ELR (cell line): ENCODE results near the gene SLC2A6.
A peak's percentile ranks its signal among the peaks of the same experiment; 100 is the strongest.

ENCODE experiments used
- DNase-seq: peaks from one replicate; pipeline ENCODE4 v3.0.0-alpha.2; 2015; ENCODE audit warnings: low read depth

The SLC2A6 gene

GRCh38 chr9:133515615-133516255, 36.8 kb upstream of the SLC2A6 start:
- no peak for DNase-seq

GRCh38 chr9:133515240-133515610, 36.3 kb upstream of the SLC2A6 start:
- no peak for DNase-seq

- no peak for DNase-seq
Measured at GRCh38 chr9:133514460-133515239, 35.8 kb upstream of the SLC2A6 start.

- DNase-seq, result no peak
Measured at GRCh38 chr9:133513214-133514100, 34.6 kb upstream of the SLC2A6 start.

GRCh38 chr9:133512253-133513213, 33.6 kb upstream of the SLC2A6 start:
- no peak for DNase-seq

GRCh38 chr9:133511607-133512006, 32.7 kb upstream of the SLC2A6 start:
- no peak for DNase-seq

GRCh38 chr9:133510926-133511505, 32.1 kb upstream of the SLC2A6 start:
- DNase-seq, result no peak

GRCh38 chr9:133509179-133510083, 30.5 kb upstream of the SLC2A6 start:
- peak; percentile 33 for DNase-seq

GRCh38 chr9:133508046-133508445, 29.1 kb upstream of the SLC2A6 start:
- no peak for DNase-seq

- DNase-seq, result no peak
Measured at GRCh38 chr9:133507246-133507965, 28.5 kb upstream of the SLC2A6 start.

- peak; percentile 97 for DNase-seq
Measured at GRCh38 chr9:133506653-133507038, 27.7 kb upstream of the SLC2A6 start.

- DNase-seq, result no peak
Measured at GRCh38 chr9:133505901-133506652, 27.2 kb upstream of the SLC2A6 start.

- peak; percentile 43 for DNase-seq
Measured at GRCh38 chr9:133505186-133505830, 26.4 kb upstream of the SLC2A6 start.

GRCh38 chr9:133502112-133502511, 23.2 kb upstream of the SLC2A6 start:
- DNase-seq, result no peak

- no peak for DNase-seq
Measured at GRCh38 chr9:133499892-133500270, 21.0 kb upstream of the SLC2A6 start.

- no peak for DNase-seq
Measured at GRCh38 chr9:133499132-133499891, 20.4 kb upstream of the SLC2A6 start.
